Ovary (tissue), 3 donors: Measurements from ENCODE around the gene CFB.

ENCODE experiments used
- EP300 ChIP-seq: sonication (generic); formaldehyde crosslinking; IDR thresholded peaks from one replicate; pipeline ENCODE4 v1.6.1; 2017; ENCODE audit warnings: antibody characterized with exemption
- TF ChIP-seq, protein P1 (sequence below), 3 donors: fragments of 450-650 bp in 2 of 3; fragments of 200-600 bp in 1 of 3; IDR thresholded peaks; one replicate each; pipeline versions ENCODE4 v1.5.1 to v1.8.0; 2016 to 2022; ENCODE audit warnings: antibody characterized with exemption in 3 of 3, mild to moderate bottlenecking in 1 of 3
- donor health status: DM: no; HTN: no; CAD: no.

DNA sequence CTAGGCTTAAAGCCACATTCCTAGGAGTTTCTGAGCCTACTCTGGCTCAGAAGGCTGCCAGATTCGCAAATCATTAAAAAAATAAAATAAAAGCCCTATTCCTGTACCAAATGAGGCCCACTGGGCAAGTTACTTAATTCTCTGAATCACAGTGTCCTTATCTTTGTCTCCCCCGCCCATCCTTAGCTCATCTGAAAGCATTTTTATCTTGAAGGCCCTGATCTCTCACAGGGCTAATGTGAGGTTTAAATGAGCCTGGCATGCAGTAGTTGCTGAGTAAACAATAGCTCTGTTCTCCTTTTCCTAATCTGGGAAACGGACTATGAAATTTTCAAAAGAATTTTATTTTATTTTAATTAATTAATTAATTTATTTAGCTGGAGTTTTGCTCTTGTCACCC lies 41.9 kb upstream of the CFB start:
- TF ChIP-seq, protein P1, sequence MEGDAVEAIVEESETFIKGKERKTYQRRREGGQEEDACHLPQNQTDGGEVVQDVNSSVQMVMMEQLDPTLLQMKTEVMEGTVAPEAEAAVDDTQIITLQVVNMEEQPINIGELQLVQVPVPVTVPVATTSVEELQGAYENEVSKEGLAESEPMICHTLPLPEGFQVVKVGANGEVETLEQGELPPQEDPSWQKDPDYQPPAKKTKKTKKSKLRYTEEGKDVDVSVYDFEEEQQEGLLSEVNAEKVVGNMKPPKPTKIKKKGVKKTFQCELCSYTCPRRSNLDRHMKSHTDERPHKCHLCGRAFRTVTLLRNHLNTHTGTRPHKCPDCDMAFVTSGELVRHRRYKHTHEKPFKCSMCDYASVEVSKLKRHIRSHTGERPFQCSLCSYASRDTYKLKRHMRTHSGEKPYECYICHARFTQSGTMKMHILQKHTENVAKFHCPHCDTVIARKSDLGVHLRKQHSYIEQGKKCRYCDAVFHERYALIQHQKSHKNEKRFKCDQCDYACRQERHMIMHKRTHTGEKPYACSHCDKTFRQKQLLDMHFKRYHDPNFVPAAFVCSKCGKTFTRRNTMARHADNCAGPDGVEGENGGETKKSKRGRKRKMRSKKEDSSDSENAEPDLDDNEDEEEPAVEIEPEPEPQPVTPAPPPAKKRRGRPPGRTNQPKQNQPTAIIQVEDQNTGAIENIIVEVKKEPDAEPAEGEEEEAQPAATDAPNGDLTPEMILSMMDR (IDR thresholded peaks at IDR 0.05), result no peak
- no peak for TF ChIP-seq EP300
